Gastrocnemius medialis (tissue), 4 donors: ENCODE measurements around the gene LRRN2.

Source experiments
- CTCF ChIP-seq, 5 experiments: fragments of 450-650 bp in 3 of 5; fragments of 200-600 bp in 2 of 5; sonication (generic) in 2 of 5; IDR thresholded peaks in 4 of 5; conservative IDR thresholded peaks in 1 of 5; 1 replicate in 4 of 5; 2 replicates in 1 of 5; pipeline ENCODE4 v1.5.1; 2016 to 2019; ENCODE audit warnings: antibody characterized with exemption in 5 of 5, mild to moderate bottlenecking in 3 of 5, moderate library complexity in 3 of 5
- POLR2A ChIP-seq, 2 donors: fragments of 450-650 bp; IDR thresholded peaks; one replicate each; pipeline ENCODE4 v1.6.1; 2017; ENCODE audit warnings: antibody characterized with exemption in 2 of 2, mild to moderate bottlenecking in 2 of 2, moderate library complexity in 2 of 2

DNA sequence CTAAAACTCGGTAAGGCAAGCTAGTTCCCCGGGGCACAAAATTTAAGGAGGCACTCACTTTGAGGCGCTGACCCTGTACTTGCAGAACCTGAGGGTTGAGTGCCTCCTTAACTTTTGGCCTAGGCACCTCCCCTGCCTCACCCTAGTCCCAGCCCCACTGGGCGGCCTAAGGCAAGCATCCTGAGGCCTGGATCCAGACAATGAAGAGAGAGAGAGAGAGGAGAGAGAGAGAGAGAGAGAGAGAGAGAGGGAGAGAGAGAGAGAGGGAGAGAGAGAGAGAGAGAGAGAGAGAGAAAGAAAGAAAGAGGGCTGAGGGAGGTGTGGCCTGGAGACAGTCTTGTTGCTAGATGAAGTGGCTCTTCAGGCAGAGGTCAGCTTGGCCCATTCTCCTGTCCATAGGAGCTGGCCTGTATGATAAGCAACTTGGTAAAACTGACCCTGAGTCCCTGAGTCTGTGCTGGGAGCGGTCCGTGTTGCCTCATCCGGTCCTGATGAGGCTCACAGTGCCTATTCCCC lies 7.4 kb upstream of the LRRN2 start:
- no peak for TF ChIP-seq CTCF (IDR thresholded peaks at IDR 0.05 in 4 of 5, conservative IDR thresholded peaks at IDR 0.05 in 1 of 5)
- no peak for TF ChIP-seq POLR2A (IDR thresholded peaks at IDR 0.05)
